GM12878 (cell line): ENCODE data around the gene SMIM20. TPM values are rescaled to one million over a fixed set of nuclear protein-coding genes. Genes with fewer than 3 reads are reported as not detected.

Experiments used
- ATAC-seq: fragments of 200-7000 bp; cut with Tn5 transposase; 3 replicates; pipeline ENCODE4 v1.9.1; 2020; ENCODE audit warnings: mild to moderate bottlenecking, moderate library complexity
- BruUV-seq: library from RNA; stranded (reverse); fragments of 400-500 nt; replicated peaks from 2 replicates; lab custom pipeline; 2021; lab: Mats Ljungman, UMichigan
- CTCF ChIA-PET: fragments of 300-600 bp; sonication (Branson Sonifier 250); formaldehyde crosslinking; extraction: SDS; loops from one replicate; lab custom pipeline; 2021; ENCODE audit warnings: inconsistent platforms; lab: Yijun Ruan, JAX
- POLR2A ChIA-PET: fragments of 350-600 bp; formaldehyde crosslinking; extraction: SDS; loops from one replicate; lab custom pipeline; 2021; ENCODE audit warnings: inconsistent platforms; lab: Charles Lee
- RAD21 ChIA-PET: fragments of 300-600 bp; sonication (Branson Sonifier 250); formaldehyde crosslinking; loops from one replicate; lab custom pipeline; 2023; ENCODE audit warnings: antibody characterized with exemption; ENCODE audit not compliant: unreplicated experiment; lab: Charles Lee
- SMC1A ChIA-PET: fragments of 300-600 bp; sonication (Branson Sonifier 250); formaldehyde crosslinking; loops from one replicate; lab custom pipeline; 2023; ENCODE audit not compliant: unreplicated experiment, uncharacterized antibody; lab: Charles Lee
- DNase-seq: peaks from one replicate; pipeline ENCODE4 v3.0.0-alpha.2; 2011; ENCODE audit warnings: low read depth, low spot score
- FAIRE-seq: peaks from 3 replicates; lab custom pipeline; 2011; peaks lifted over from hg19 to GRCh38; lab: Jason Lieb, UNC
- H2AFZ ChIP-seq: 2 replicates; pipeline ENCODE4 v1.6.0; 2011; ENCODE audit warnings: low read depth, low read length, control low read depth; ENCODE audit not compliant: control insufficient read depth
- H3K27ac ChIP-seq: 2 replicates; pipeline ENCODE4 v1.5.1; 2011; ENCODE audit warnings: control low read depth; ENCODE audit not compliant: control insufficient read depth, insufficient read depth
- H3K27me3 ChIP-seq, 2 experiments: replicated peaks in 1 of 2; 2 replicates each; pipeline versions ENCODE4 v1.6.0 to v1.6.1; 2011; ENCODE audit warnings: low read length in 1 of 2; ENCODE audit not compliant: control insufficient read depth in 2 of 2, insufficient read depth in 2 of 2
- H3K36me3 ChIP-seq, 2 experiments: 2 replicates each; pipeline ENCODE4 v1.5.1; 2011; ENCODE audit warnings: low read length in 1 of 2; ENCODE audit not compliant: control insufficient read depth in 2 of 2, insufficient read depth in 2 of 2
- H3K4me1 ChIP-seq: 2 replicates; pipeline ENCODE4 v1.6.1; 2011; ENCODE audit warnings: mild to moderate bottlenecking, low read length, moderate library complexity, mixed read lengths; ENCODE audit not compliant: control insufficient read depth, insufficient read depth
- H3K4me2 ChIP-seq: 2 replicates; pipeline ENCODE4 v1.6.0; 2011; ENCODE audit warnings: control low read depth; ENCODE audit not compliant: control insufficient read depth, insufficient read depth
- H3K4me3 ChIP-seq: fragments of 200-600 bp; sonication (generic); 2 replicates; pipeline ENCODE4 v1.5.1; 2016
- H3K79me2 ChIP-seq: 2 replicates; pipeline ENCODE4 v1.6.0; 2011; ENCODE audit warnings: low read length; ENCODE audit not compliant: control insufficient read depth, insufficient read depth
- H3K9ac ChIP-seq: 2 replicates; pipeline ENCODE4 v1.8.0; 2011; ENCODE audit warnings: low read length, control low read depth, mixed read lengths; ENCODE audit not compliant: control insufficient read depth, insufficient read depth
- H3K9me3 ChIP-seq: replicated peaks from 3 replicates; pipeline ENCODE4 v1.5.1; 2011; ENCODE audit warnings: mild to moderate bottlenecking, low read length; ENCODE audit not compliant: control insufficient read depth, insufficient read depth
- H4K20me1 ChIP-seq: 2 replicates; pipeline ENCODE4 v1.6.0; 2011; ENCODE audit not compliant: control insufficient read depth, insufficient read depth
- CTCF ChIP-seq, 3 experiments: IDR thresholded peaks in 2 of 3; conservative IDR thresholded peaks in 1 of 3; 2 replicates each; pipeline ENCODE4 v1.5.1; 2011; ENCODE audit warnings: low read depth in 3 of 3, low read length in 3 of 3, mild to moderate bottlenecking in 3 of 3, control low read depth in 2 of 3, moderate library complexity in 2 of 3, inconsistent platforms in 1 of 3, mixed read lengths in 1 of 3; ENCODE audit not compliant: control insufficient read depth in 2 of 3, insufficient read depth in 1 of 3; ENCODE audit errors: extremely low read depth in 1 of 3
- CUX1 ChIP-seq: IDR thresholded peaks from 2 replicates; pipeline ENCODE4 v1.6.1; 2012; ENCODE audit warnings: improper control_type of control experiment, low read depth, low read length; ENCODE audit not compliant: insufficient replicate concordance
- GATAD2B ChIP-seq: fragments of 450-650 bp; conservative IDR thresholded peaks from 2 replicates; pipeline ENCODE4 v1.6.1; 2017; ENCODE audit warnings: low read depth, mild to moderate bottlenecking, moderate library complexity
- WGBS: methylation state at CpG from one replicate; pipeline ENCODE4 v1.1.6; 2016; ENCODE audit warnings: low lambda C conversion rate; ENCODE audit not compliant: insufficient replicate concordance, insufficient coverage; ENCODE audit errors: missing lambda C conversion rate; 5-methylcytosine and 5-hydroxymethylcytosine counted together
- in situ Hi-C: fragments of 300-500 bp; cut with MboI; formaldehyde crosslinking; loops from 9 replicates; pipeline ENCODE4 v1.14.3; 2018; ENCODE audit warnings: mixed read lengths
- intact Hi-C: fragments of 100-400 bp; cut with micrococcal nuclease; formaldehyde crosslinking; loops from one replicate; pipeline ENCODE4 v1.14.2; 2022; ENCODE audit not compliant: unreplicated experiment
- polyA plus RNA-seq, 11 experiments: library from polyadenylated mRNA; depleted of rRNA in 4 of 11; unstranded in 6 of 11; stranded (reverse) in 5 of 11; fragments of >200 nt; fragmentation: Nextera tagmentation in 4 of 11; fragmentation: Illumina TruSeq in 1 of 11; extraction: Ambion mirVana in 4 of 11; extraction: Trizol in 1 of 11; gene quantifications; 1 replicate in 1 of 11; 2 replicates in 10 of 11; pipeline versions ENCODE4 v1.2.1 to v1.2.3, GENCODE V29; 2011 to 2016; ENCODE audit warnings: inconsistent platforms in 2 of 11, missing spikeins in 2 of 11, low read depth in 1 of 11
- total RNA-seq, 4 experiments: library from RNA; depleted of rRNA in 3 of 4; stranded (reverse); fragments of >200 nt in 3 of 4; fragmentation: Illumina TruSeq in 1 of 4; extraction: Trizol in 1 of 4; gene quantifications; 2 replicates each; pipeline versions ENCODE4 v1.2.1 to v1.2.3, GENCODE V29; 2013 to 2021

SMIM20 gene
- total and polyA plus RNA-seq, 10 of the 15 experiments (the other 5 are each of a cell fraction or from before 2014, with no cell fraction given): 17.3 to 38.0 (median 28.8) TPM

GRCh38 chr4:25938787-25939186 lies 24.8 kb downstream of the SMIM20 start (continued):
- no peak for TF ChIP-seq CUX1

GRCh38 chr4:25939330-25939729 lies 25.3 kb downstream of the SMIM20 start:
- no peak overlapping the region for H2AFZ ChIP-seq
- in situ Hi-C loops (no loop called here), intact Hi-C loops (no loop called here)
- TF ChIP-seq GATAD2B: no peak
- TF ChIP-seq CTCF (IDR thresholded peaks at IDR 0.05 in 2 of 3, conservative IDR thresholded peaks at IDR 0.05 in 1 of 3; ENCODE audit: control insufficient read depth in 2 of 3, extremely low read depth in 1 of 3, insufficient read depth in 1 of 3, low read depth in 3 of 3, low read length in 3 of 3): 0 out of 6 replicates have a peak, but pooled peaks of 2 of the 3 experiments have one; percentile 9 to 15
- no peaks in the 10 kb centered on the region for H3K27me3 ChIP-seq
- no peaks in the 10 kb centered on the region for H3K79me2 ChIP-seq
- 59% methylated on average over 4 of the region's 4 CpGs for WGBS
- H3K4me2 ChIP-seq: peak overlapping the region; percentile 82
- H3K9me3 ChIP-seq: no peaks in the 10 kb centered on the region
- ChIA-PET SMC1A (interaction anchor here (0.7 to 2.4 kb wide), 11 partner anchors 12 to 111 kb away, joined by 3 to 11 read pairs (median 4); no protein-coding TSS in a partner anchor), CTCF (interaction anchor here (0.8 to 1.1 kb wide), 4 partner anchors 10 to 106 kb away, joined by 3 read pairs; no protein-coding TSS in a partner anchor), POLR2A (interaction anchor here (1.3 to 1.8 kb wide), 2 partner anchors 11 to 79 kb away, joined by 4 to 6 read pairs; no protein-coding TSS in a partner anchor), RAD21 (interaction anchor here (0.9 to 2.0 kb wide), 3 partner anchors 31 to 120 kb away, joined by 3 to 5 read pairs (median 3); no protein-coding TSS in a partner anchor)
- ATAC-seq (no peak), DNase-seq (no peak), FAIRE-seq (no peak)
- H3K27ac ChIP-seq: no peak overlapping the region; the same call in 1 of the 2 replicates
- no peak overlapping the region for H3K9ac ChIP-seq
- BruUV-seq: no TSS peak
- H3K36me3 ChIP-seq: no peaks in the 10 kb centered on the region
- peaks cover 11% of the 10 kb centered on the region; the same call in 1 of the 2 replicates for H3K4me1 ChIP-seq
- no peaks in the 10 kb centered on the region for H4K20me1 ChIP-seq
- no peak overlapping the region for H3K4me3 ChIP-seq
